ENCODE results near the gene RCSD1.

Gene RCSD1

GRCh38 chr1:167689567-167689920 lies 59.5 kb downstream of the RCSD1 start:
- TF ChIP-seq EZH2phosphoT487 (IDR thresholded peaks at IDR 0.05; ENCODE audit: borderline replicate concordance), result no peak
- TF ChIP-seq, protein P1, sequence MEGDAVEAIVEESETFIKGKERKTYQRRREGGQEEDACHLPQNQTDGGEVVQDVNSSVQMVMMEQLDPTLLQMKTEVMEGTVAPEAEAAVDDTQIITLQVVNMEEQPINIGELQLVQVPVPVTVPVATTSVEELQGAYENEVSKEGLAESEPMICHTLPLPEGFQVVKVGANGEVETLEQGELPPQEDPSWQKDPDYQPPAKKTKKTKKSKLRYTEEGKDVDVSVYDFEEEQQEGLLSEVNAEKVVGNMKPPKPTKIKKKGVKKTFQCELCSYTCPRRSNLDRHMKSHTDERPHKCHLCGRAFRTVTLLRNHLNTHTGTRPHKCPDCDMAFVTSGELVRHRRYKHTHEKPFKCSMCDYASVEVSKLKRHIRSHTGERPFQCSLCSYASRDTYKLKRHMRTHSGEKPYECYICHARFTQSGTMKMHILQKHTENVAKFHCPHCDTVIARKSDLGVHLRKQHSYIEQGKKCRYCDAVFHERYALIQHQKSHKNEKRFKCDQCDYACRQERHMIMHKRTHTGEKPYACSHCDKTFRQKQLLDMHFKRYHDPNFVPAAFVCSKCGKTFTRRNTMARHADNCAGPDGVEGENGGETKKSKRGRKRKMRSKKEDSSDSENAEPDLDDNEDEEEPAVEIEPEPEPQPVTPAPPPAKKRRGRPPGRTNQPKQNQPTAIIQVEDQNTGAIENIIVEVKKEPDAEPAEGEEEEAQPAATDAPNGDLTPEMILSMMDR (conservative IDR thresholded peaks at IDR 0.05; ENCODE audit: low read length), result no peak
- Histone ChIP-seq H3K9me3 (ENCODE audit: insufficient read depth, low read depth, low read length) (no peaks in the 10 kb centered on the region), H3K36me3 (ENCODE audit: insufficient read depth, low read length) (peaks cover 69% of the 10 kb centered on the region; the same call in 1 of the 2 replicates), H3K79me2 (ENCODE audit: insufficient read depth, low read length) (no peaks in the 10 kb centered on the region), H3K9ac (ENCODE audit: low read depth, low read length, poor library complexity, severe bottlenecking) (no peak overlapping the region), H4K20me1 (ENCODE audit: insufficient read depth, low read length, poor library complexity, severe bottlenecking) (no peaks in the 10 kb centered on the region), H3F3A (ENCODE audit: low read depth) (no peaks in the 10 kb centered on the region), H3K9me2 (replicated peaks; ENCODE audit: low read depth, low read length) (no peaks in the 10 kb centered on the region), H3K4me3 (ENCODE audit: low read length, poor library complexity, severe bottlenecking) (no peak overlapping the region), H3K27me3 (ENCODE audit: insufficient read depth, low read length, poor library complexity, severe bottlenecking) (no peaks in the 10 kb centered on the region), H3K4me2 (ENCODE audit: low read depth, low read length, poor library complexity, severe bottlenecking) (no peak overlapping the region), H2AFZ (ENCODE audit: low read length) (no peak overlapping the region), H3K4me1 (ENCODE audit: insufficient read depth, low read length, poor library complexity, severe bottlenecking) (peaks cover 5% of the 10 kb centered on the region)

DNA sequence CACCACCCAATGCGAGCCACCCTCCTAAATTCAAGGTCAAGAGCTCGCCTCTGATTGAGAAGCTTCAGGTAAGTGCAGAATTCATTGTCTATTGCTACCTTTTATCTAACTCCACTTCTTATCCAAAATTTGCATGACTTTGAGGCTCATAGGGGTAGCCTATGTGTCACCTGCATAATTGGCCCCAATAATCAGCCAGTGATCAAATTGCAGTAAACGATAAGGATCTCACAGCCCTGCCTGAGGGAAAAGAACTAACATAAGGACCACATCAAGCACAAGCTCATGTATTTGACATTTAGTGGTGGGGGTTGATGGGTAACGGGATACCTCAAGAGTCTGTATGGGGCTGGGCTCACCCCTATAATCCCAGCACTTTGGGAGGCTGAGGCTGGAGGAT lies 60.0 kb downstream of the RCSD1 start:
- Histone ChIP-seq H3K4me2 (ENCODE audit: low read depth, low read length, poor library complexity, severe bottlenecking) (no peak overlapping the region), H4K20me1 (ENCODE audit: insufficient read depth, low read length, poor library complexity, severe bottlenecking) (no peaks in the 10 kb centered on the region), H2AFZ (ENCODE audit: low read length) (no peak overlapping the region), H3K27me3 (ENCODE audit: insufficient read depth, low read length, poor library complexity, severe bottlenecking) (no peaks in the 10 kb centered on the region), H3K79me2 (ENCODE audit: insufficient read depth, low read length) (no peaks in the 10 kb centered on the region), H3K9ac (ENCODE audit: low read depth, low read length, poor library complexity, severe bottlenecking) (no peak overlapping the region), H3K4me1 (ENCODE audit: insufficient read depth, low read length, poor library complexity, severe bottlenecking) (peaks cover 5% of the 10 kb centered on the region), H3K9me3 (ENCODE audit: insufficient read depth, low read depth, low read length) (no peaks in the 10 kb centered on the region), H3K9me2 (replicated peaks; ENCODE audit: low read depth, low read length) (no peaks in the 10 kb centered on the region), H3F3A (ENCODE audit: low read depth) (no peaks in the 10 kb centered on the region), H3K36me3 (ENCODE audit: insufficient read depth, low read length) (peaks cover 72% of the 10 kb centered on the region; the same call in 1 of the 2 replicates), H3K4me3 (ENCODE audit: low read length, poor library complexity, severe bottlenecking) (no peak overlapping the region)
- TF ChIP-seq EZH2phosphoT487 (IDR thresholded peaks at IDR 0.05; ENCODE audit: borderline replicate concordance), result no peak
- TF ChIP-seq, protein P1 (conservative IDR thresholded peaks at IDR 0.05; ENCODE audit: low read length), result no peak

DNA sequence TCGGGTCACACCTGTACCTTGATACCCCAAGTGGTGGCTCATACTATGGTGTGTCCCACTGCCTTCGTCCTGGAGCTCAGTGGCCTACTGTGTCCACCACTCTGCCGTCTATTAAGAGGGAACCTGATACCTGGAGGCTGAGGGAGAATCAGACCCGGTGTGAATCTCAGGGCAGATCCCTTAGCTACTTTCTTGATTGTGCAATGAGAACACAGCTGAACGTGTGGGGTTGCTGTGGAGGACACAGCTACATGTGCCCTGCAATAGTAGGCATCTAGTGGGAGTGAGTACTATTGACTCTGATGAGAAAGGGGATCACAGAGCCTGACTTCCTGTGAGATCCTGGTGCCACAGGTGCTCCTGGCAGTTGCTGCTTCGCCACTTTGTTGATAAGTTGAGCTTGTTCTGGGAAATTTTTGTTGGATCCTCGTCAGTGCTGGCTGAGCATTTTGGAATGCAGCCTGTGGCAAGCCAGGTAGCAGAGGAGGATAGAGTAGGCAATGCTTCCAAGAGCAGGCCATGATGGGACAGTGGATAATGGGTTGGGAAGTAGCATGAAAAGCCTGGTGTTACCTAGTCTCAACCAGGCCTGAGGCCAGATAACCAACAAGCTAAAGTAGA lies 63.5 kb downstream of the RCSD1 start:
- H2AFZ ChIP-seq (ENCODE audit: low read length), result no peak overlapping the region
- H3K9me2 ChIP-seq (replicated peaks; ENCODE audit: low read depth, low read length), result no peaks in the 10 kb centered on the region
- H3K9me3 ChIP-seq (ENCODE audit: insufficient read depth, low read depth, low read length), result no peaks in the 10 kb centered on the region
- no peaks in the 10 kb centered on the region for H3K4me1 ChIP-seq (ENCODE audit: insufficient read depth, low read length, poor library complexity, severe bottlenecking)
- no peak overlapping the region for H3K9ac ChIP-seq (ENCODE audit: low read depth, low read length, poor library complexity, severe bottlenecking)
- TF ChIP-seq EZH2phosphoT487 (IDR thresholded peaks at IDR 0.05; ENCODE audit: borderline replicate concordance), result no peak
- TF ChIP-seq, protein P1 (conservative IDR thresholded peaks at IDR 0.05; ENCODE audit: low read length), result no peak
- H3F3A ChIP-seq (ENCODE audit: low read depth), result no peaks in the 10 kb centered on the region
- no peaks in the 10 kb centered on the region for H3K27me3 ChIP-seq (ENCODE audit: insufficient read depth, low read length, poor library complexity, severe bottlenecking)
- peaks cover 90% of the 10 kb centered on the region; the same call in 1 of the 2 replicates for H3K36me3 ChIP-seq (ENCODE audit: insufficient read depth, low read length)
- H3K4me2 ChIP-seq (ENCODE audit: low read depth, low read length, poor library complexity, severe bottlenecking), result no peak overlapping the region
- no peaks in the 10 kb centered on the region for H3K79me2 ChIP-seq (ENCODE audit: insufficient read depth, low read length)
- no peak overlapping the region for H3K4me3 ChIP-seq (ENCODE audit: low read length, poor library complexity, severe bottlenecking)
- no peaks in the 10 kb centered on the region for H4K20me1 ChIP-seq (ENCODE audit: insufficient read depth, low read length, poor library complexity, severe bottlenecking)
